PC-3 (cell line): ENCODE results near the gene ARHGAP26. TPM values are rescaled to one million over a fixed set of nuclear protein-coding genes. Genes with fewer than 3 reads are reported as not detected.

Experiments used
- ATAC-seq: fragments of 200-7000 bp; cut with Tn5 transposase; 2 replicates; pipeline ENCODE4 v1.9.1; 2020; ENCODE audit warnings: mild to moderate bottlenecking, moderate library complexity
- BruUV-seq: library from RNA; stranded (reverse); fragments of 400-500 nt; replicated peaks from 2 replicates; lab custom pipeline; 2021; lab: Mats Ljungman, UMichigan
- CTCF ChIA-PET: fragments of 300-600 bp; sonication (Branson Sonifier 250); formaldehyde crosslinking; loops from one replicate; lab custom pipeline; 2022; ENCODE audit warnings: antibody characterized with exemption; lab: Charles Lee
- POLR2A ChIA-PET: fragments of 300-600 bp; sonication (Branson Sonifier 250); formaldehyde crosslinking; loops from one replicate; lab custom pipeline; 2022; ENCODE audit warnings: antibody characterized with exemption; ENCODE audit not compliant: unreplicated experiment; lab: Charles Lee
- DNase-seq: peaks from one replicate; pipeline ENCODE4 v3.0.0-alpha.2; 2015
- H2AFZ ChIP-seq: fragments of 300-600 bp; sonication (generic); 2 replicates; pipeline ENCODE4 v1.6.0; 2016; ENCODE audit warnings: antibody characterized with exemption, low read length
- H3F3A ChIP-seq: fragments of 300-600 bp; sonication (generic); one replicate; pipeline ENCODE4 v1.6.0; 2017; ENCODE audit warnings: antibody characterized with exemption, low read length, control low read depth, mild to moderate bottlenecking; ENCODE audit not compliant: unreplicated experiment
- H3K27ac ChIP-seq: fragments of 300-600 bp; sonication (generic); 2 replicates; pipeline ENCODE4 v1.5.1; 2016; ENCODE audit warnings: mild to moderate bottlenecking, low read length
- H3K27me3 ChIP-seq: fragments of 300-600 bp; sonication (generic); 2 replicates; pipeline ENCODE4 v1.6.1; 2016; ENCODE audit warnings: low read length, mixed read lengths
- H3K36me3 ChIP-seq: fragments of 300-600 bp; sonication (generic); 2 replicates; pipeline ENCODE4 v1.6.1; 2016; ENCODE audit warnings: low read depth, mixed run types, low read length, mixed read lengths
- H3K4me1 ChIP-seq: fragments of 300-600 bp; sonication (generic); 2 replicates; pipeline ENCODE4 v1.5.1; 2016; ENCODE audit warnings: low read length; ENCODE audit not compliant: insufficient read depth
- H3K4me2 ChIP-seq: fragments of 300-600 bp; sonication (generic); 2 replicates; pipeline ENCODE4 v1.6.0; 2016; ENCODE audit warnings: low read length
- H3K4me3 ChIP-seq: fragments of 300-600 bp; sonication (generic); 2 replicates; pipeline ENCODE4 v1.5.1; 2016; ENCODE audit warnings: mild to moderate bottlenecking, low read length, mixed read lengths
- H3K79me2 ChIP-seq: fragments of 300-600 bp; sonication (generic); 2 replicates; pipeline ENCODE4 v1.6.1; 2017; ENCODE audit warnings: low read length, mixed read lengths
- H3K9ac ChIP-seq: fragments of 300-600 bp; sonication (generic); 2 replicates; pipeline ENCODE4 v1.6.0; 2016; ENCODE audit warnings: mild to moderate bottlenecking, low read length
- H3K9me2 ChIP-seq: fragments of 300-600 bp; sonication (generic); replicated peaks from 2 replicates; pipeline ENCODE4 v1.6.1; 2016; ENCODE audit warnings: mixed run types, low read length, mixed read lengths
- H3K9me3 ChIP-seq: fragments of 300-600 bp; sonication (generic); 2 replicates; pipeline ENCODE4 v1.6.1; 2016; ENCODE audit warnings: low read length, mixed read lengths
- H4K20me1 ChIP-seq: fragments of 300-600 bp; sonication (generic); 2 replicates; pipeline ENCODE4 v1.6.1; 2016; ENCODE audit warnings: low read length, mixed read lengths
- CTCF ChIP-seq: fragments of 300-600 bp; sonication (generic); conservative IDR thresholded peaks from 2 replicates; pipeline ENCODE4 v1.5.1; 2017; ENCODE audit warnings: antibody characterized with exemption, low read depth, mild to moderate bottlenecking, low read length
- EZH2 ChIP-seq: fragments of 300-600 bp; sonication (generic); IDR thresholded peaks from one replicate; pipeline ENCODE4 v1.6.1; 2017; ENCODE audit warnings: antibody characterized with exemption, mild to moderate bottlenecking, low read length; ENCODE audit not compliant: unreplicated experiment
- EZH2phosphoT487 ChIP-seq: fragments of 300-600 bp; sonication (generic); IDR thresholded peaks from 2 replicates; pipeline ENCODE4 v1.6.1; 2018; ENCODE audit warnings: mild to moderate bottlenecking, antibody characterized with exemption, low read length, borderline replicate concordance
- intact Hi-C: fragments of 100-400 bp; cut with micrococcal nuclease; formaldehyde crosslinking; loops from 2 replicates; pipeline ENCODE4 v1.9.0; 2023
- total RNA-seq: library from RNA; depleted of rRNA; stranded (reverse); fragments of >200 nt; gene quantifications from 2 replicates; pipeline ENCODE4 v1.2.3, GENCODE V29; 2014

Gene ARHGAP26
- total RNA-seq, 1 experiment from 2014 or later, result 11.7 TPM

GRCh38 chr5:142958944-142959682 is 188.9 kb downstream of the ARHGAP26 start:
- Histone ChIP-seq H3K79me2 (no peaks in the 10 kb centered on the region), H3K4me1 (peaks cover 31% of the 10 kb centered on the region), H3K4me3 (no peak overlapping the region), H3F3A (no peaks in the 10 kb centered on the region), H3K27ac (peak overlapping the region; percentile 66), H3K9me2 (no peaks in the 10 kb centered on the region), H3K36me3 (no peaks in the 10 kb centered on the region), H3K9me3 (no peaks in the 10 kb centered on the region), H4K20me1 (no peaks in the 10 kb centered on the region), H3K9ac (no peak overlapping the region), H3K27me3 (no peaks in the 10 kb centered on the region), H3K4me2 (no peak overlapping the region), H2AFZ (no peak overlapping the region)
- no peak for TF ChIP-seq CTCF
- TF ChIP-seq EZH2, result no peak
- TF ChIP-seq EZH2phosphoT487, result no peak
- intact Hi-C loops, result no loop called here
- ATAC-seq (no peak), DNase-seq (no peak)
- ChIA-PET CTCF (interaction anchor here (1.7 kb wide), 1 partner anchor 246 kb away, joined by 3 read pairs; no protein-coding TSS in a partner anchor), POLR2A (interaction anchor here (0.6 kb wide), 1 partner anchor 702 kb away, joined by 4 read pairs; no protein-coding TSS in a partner anchor)
- no TSS peak for BruUV-seq

GRCh38 chr5:142959683-142960657 is 189.8 kb downstream of the ARHGAP26 start:
- Histone ChIP-seq H3K9me2 (no peaks in the 10 kb centered on the region), H3K4me1 (peaks cover 31% of the 10 kb centered on the region), H3K27me3 (no peaks in the 10 kb centered on the region), H2AFZ (no peak overlapping the region), H3K27ac (peak overlapping the region; percentile 66), H3F3A (no peaks in the 10 kb centered on the region), H3K79me2 (no peaks in the 10 kb centered on the region), H3K36me3 (no peaks in the 10 kb centered on the region), H3K9ac (no peak overlapping the region), H3K4me2 (peak overlapping the region; percentile 37), H4K20me1 (no peaks in the 10 kb centered on the region), H3K9me3 (no peaks in the 10 kb centered on the region), H3K4me3 (no peak overlapping the region)
- intact Hi-C loops, result no loop called here
- no TSS peak for BruUV-seq
- ATAC-seq (peak; percentile 92), DNase-seq (peak; percentile 74)
- TF ChIP-seq EZH2 (no peak), CTCF (no peak), EZH2phosphoT487 (no peak)
- CTCF ChIA-PET, result interaction anchor here (1.7 kb wide), 1 partner anchor 247 kb away, joined by 3 read pairs; no protein-coding TSS in a partner anchor
- POLR2A ChIA-PET, result no interaction called here
